DMS79 treated with DMSO at 0.1 percent for 48 hours (cell line): ENCODE results near the gene LMO7.

Experiments used
- DNase-seq: peaks from one replicate; lab custom pipeline; 2025; lab: John Stamatoyannopoulos, UW

Gene LMO7

DNA sequence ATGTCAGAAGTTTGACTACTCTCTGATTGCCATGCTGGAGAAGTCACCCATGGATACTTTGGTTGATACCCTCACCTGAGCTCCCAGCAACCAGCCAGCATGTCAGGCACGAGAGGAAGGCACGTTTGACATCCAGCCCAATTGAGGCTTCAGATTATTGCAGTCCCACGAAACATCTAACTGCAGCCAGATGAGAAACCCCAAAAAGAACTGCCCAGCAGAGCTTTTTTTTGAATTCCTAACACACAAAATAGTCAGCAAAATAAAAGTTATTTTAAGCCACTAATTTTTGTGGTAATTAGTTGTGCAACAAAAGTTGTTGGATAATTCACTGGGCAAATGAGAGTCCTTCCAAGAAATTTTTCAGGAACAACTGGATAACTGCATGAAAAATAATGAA lies 259.0 kb downstream of the LMO7 start:
- no peak for DNase-seq

DNA sequence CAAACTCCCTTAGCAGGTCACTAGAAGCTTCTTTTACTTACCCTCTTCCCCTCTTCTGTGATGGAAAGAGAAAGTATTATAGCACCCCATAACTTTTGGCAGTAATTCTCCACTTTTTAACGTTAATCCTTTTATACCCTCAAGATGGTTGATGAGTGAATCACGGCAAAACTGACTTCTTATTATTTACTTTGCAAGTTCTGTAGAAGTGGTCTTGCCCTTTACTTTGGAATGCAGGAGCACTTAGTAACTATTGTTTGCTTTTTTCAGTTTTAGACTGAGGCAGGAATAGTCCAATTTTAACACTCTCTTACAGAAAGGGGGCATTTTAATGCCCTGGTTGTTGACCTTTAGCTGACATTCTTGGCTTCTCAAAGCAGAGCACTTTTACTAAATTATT lies 260.1 kb downstream of the LMO7 start:
- DNase-seq: no peak

DNA sequence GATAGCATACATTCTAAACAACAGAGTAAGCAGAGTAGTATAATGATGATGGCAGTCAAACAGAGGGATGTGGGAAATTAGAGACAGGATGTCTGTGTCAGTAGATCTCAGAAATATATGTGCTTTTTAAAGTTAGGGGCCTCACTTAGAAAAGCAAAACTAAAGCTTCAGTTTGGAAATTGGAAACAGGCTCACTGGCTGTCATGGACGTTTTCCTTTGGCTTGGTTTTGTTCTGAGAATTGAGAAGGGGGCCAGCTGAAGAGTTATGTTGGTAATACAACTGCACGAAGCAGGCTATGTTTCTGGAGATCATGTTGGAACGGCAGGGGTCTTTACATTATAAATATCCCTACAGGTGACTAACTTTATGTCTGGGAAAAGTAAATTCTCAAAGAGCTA lies 261.3 kb downstream of the LMO7 start:
- DNase-seq: no peak

DNA sequence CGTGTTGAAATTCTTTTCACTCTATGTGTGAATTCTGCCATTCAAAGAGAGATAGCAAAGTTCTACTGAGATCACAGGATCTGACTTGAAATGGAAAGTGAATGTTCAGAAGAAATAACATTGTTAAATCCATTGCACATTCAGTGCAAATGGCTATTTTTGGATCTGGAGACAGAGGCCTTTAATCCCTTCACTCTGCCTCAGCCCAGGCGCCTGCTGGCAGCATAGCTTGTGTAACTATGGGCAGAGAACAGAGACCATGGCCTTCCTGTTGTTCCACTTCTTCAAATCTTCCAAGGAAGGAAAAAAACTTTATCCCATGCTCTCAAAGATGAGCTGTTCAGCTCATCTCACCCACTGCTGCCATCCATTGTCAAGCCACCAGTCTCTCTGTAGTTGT lies 265.4 kb downstream of the LMO7 start:
- DNase-seq: no peak

DNA sequence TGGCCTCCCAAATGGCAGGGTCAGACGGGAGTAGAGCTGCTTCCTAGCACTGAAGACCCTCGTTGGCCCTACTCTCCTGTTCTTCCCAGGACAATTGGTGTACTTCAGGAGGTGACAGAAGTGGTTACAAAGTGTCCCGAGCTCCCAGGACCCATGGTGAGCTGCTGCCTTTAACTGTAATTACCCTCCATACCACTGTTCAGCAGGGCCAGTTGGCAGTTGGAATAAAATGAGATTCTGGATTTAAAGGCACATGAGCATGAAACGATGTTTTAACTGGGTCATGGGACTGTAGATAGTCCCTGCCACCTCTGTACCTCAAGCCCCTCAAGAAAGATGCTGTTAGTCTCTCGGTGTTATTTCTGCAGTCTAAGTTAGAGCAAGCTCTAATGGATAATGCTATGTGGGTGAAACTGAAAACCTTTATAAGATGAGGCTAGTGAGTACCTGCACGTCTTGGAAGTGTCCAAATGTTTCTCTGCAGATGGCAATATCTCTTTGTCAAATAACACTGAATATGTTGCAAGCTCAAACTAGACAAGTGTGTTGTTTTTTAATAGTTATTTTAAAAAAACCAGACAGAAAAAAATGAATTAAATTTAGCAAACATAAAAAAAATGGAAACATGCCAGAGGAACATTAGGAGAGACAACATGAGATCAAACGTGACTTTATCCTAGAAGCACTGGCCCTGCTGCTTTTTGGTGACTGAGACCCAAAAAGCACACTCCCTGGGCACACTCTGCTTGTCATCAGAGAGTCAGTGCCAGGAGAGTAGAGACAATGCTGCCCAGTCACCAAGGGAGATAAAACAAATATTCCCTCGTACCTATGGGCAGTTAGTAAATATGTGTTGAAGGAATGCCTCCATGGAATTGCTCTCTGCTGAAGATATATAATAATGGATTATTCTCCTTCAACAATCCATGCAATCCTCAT lies 266.3 kb downstream of the LMO7 start:
- DNase-seq: no peak

DNA sequence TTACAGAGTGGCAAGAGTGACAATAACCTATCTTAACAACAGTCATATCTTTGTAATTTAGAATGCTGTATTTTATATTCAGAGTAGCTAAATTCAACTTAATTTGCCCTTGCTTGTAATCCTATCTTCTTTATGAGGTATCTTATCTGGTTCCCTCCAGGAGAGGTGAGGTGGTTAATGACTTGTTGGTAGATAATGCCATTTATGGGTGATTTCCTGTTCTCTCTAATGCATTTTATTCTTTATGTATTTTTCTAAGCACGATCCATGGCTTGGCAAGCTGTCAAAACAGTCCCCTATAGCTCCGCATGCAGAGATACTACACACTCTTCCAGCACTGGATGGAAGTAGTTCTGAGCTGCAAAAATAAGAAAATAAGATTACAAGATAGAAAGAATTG lies 267.9 kb downstream of the LMO7 start:
- DNase-seq: no peak

DNA sequence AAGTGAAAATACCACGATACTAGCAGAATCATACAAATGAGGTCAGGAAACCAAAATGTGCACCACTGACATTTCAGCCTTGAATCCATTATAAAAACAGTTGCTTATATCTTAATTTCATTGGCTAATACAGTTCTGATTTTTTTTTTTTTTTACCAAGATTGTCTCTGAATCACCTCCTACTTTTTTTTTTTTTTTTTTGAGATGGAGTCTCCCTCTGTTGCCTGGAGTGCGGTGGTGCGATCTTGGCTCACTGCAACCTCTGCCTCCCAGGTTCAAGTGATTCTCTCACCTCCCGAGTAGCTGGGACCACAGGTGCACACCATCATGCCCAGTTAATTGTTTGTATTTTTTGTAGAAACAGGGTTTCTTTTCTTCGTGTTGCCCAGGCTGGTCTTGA lies 270.2 kb downstream of the LMO7 start:
- no peak for DNase-seq

DNA sequence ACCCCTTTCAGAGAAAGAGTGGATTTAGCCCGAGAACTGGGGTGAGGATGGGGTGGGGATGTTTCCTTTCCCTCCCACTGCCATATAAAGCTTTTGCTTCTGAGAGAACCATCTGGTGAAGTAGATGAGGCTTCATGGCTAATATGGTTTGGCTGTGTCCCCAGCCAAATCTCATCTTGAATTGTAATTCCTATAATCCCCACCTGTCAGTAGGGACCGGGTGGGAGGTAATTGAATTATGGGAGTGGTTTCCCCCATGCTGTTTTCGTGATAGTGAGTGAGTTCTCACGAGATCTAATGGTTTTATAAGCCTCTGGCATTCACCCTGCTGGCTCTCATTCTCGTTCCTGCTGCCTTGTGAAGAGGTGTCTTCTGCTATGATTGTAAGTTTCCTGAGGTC lies 270.9 kb downstream of the LMO7 start:
- no peak for DNase-seq

DNA sequence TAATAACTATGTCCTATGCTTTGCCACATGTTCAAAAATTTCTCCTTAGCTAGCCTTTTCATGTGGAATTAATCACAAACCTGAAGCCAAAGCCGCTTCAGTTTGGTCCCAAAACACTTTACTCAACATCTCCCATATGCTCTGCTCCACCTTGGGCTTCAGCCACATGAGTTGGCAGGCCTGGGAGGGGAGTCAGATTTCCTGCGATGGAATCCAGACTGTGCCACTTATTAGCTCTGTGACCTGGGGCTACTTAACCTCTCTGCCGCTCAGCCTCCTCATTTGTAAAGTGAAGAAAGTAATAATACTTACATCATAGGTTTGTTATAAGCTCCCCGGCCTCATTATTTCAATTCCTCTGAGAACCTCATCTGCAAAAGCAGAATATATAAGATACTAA lies 272.0 kb downstream of the LMO7 start:
- no peak for DNase-seq
